Neural crest cell (in vitro differentiated cells): ENCODE results near the gene TADA2B. TPM values are rescaled to one million over a fixed set of nuclear protein-coding genes. Genes with fewer than 3 reads are reported as not detected.
A peak's percentile ranks its signal among the peaks of the same experiment; 100 is the strongest.

Experiments used
- DNase-seq: peaks from one replicate; pipeline ENCODE4 v3.0.0; 2021; ENCODE audit warnings: low read depth, mixed read lengths, low spot score
- H3K27ac Mint-ChIP-seq: one replicate; pipeline ENCODE4 v1.8.0; 2021; ENCODE audit warnings: mild to moderate bottlenecking, mixed read lengths; ENCODE audit not compliant: unreplicated experiment
- H3K27me3 Mint-ChIP-seq: 2 replicates; pipeline ENCODE4 v1.8.0; 2021; ENCODE audit warnings: low read depth, mild to moderate bottlenecking, mixed read lengths
- H3K36me3 Mint-ChIP-seq: 2 replicates; pipeline ENCODE4 v1.8.0; 2021; ENCODE audit warnings: low read depth, mild to moderate bottlenecking, mixed read lengths
- H3K4me1 Mint-ChIP-seq: 2 replicates; pipeline ENCODE4 v1.8.0; 2021; ENCODE audit warnings: mixed read lengths
- H3K4me3 Mint-ChIP-seq: one replicate; pipeline ENCODE4 v1.8.0; 2021; ENCODE audit warnings: mild to moderate bottlenecking, mixed read lengths
- H3K9me3 Mint-ChIP-seq: 2 replicates; pipeline ENCODE4 v1.8.0; 2021; ENCODE audit warnings: mixed read lengths
- CTCF ChIP-seq: fragments of 200-600 bp; sonication (generic); conservative IDR thresholded peaks from 2 replicates; pipeline ENCODE4 v1.5.0; 2021; ENCODE audit warnings: antibody characterized with exemption, mild to moderate bottlenecking
- long read RNA-seq: library from polyadenylated mRNA; unstranded; transcript quantifications from one replicate; pipeline ENCODE4 v2.0.0, GENCODE V29; 2020
- total RNA-seq: library from RNA; stranded (reverse); gene quantifications from 2 replicates; pipeline ENCODE4 v1.2.1, GENCODE V29; 2021

The TADA2B gene
- 18.6 and 19.2 TPM in 2 replicates for total RNA-seq
- long read RNA-seq, partial matches to known transcripts, result 0 of 3 reads
- long read RNA-seq, other reads (novel, unspliced or antisense), result 0 of 3 reads

GRCh38 chr4:7043284-7044136, at the start of gene TADA2B:
Gene TADA2B (plus strand): TSS chr4:7043372. CDS start chr4:7043580, 208 bp downstream.
- H3K9me3 Mint-ChIP-seq, result no peaks in the 10 kb centered on the region
- peak within 1 kb of the TSS; percentile 96 for H3K4me3 Mint-ChIP-seq
- TF ChIP-seq CTCF, result no peak
- H3K27me3 Mint-ChIP-seq, result no peaks in the 10 kb centered on the region
- peaks cover 34% of the 10 kb centered on the region for H3K4me1 Mint-ChIP-seq
- no peaks in the 10 kb centered on the region for H3K36me3 Mint-ChIP-seq
- H3K27ac Mint-ChIP-seq, result peak within 1 kb of the TSS; percentile 88
- no peak for DNase-seq

- no peak for DNase-seq
- no peak overlapping the region for H3K4me3 Mint-ChIP-seq
- H3K9me3 Mint-ChIP-seq, result no peaks in the 10 kb centered on the region
- H3K27me3 Mint-ChIP-seq, result no peaks in the 10 kb centered on the region
- no peak for TF ChIP-seq CTCF
- peaks cover 8% of the 10 kb centered on the region for H3K36me3 Mint-ChIP-seq
- H3K4me1 Mint-ChIP-seq, result peaks cover 13% of the 10 kb centered on the region
- no peak overlapping the region for H3K27ac Mint-ChIP-seq
These were observed 46.7 kb upstream of the TADA2B start for GRCh38 chr4:6996481-6996880.

- no peak for DNase-seq
- TF ChIP-seq CTCF, result no peak
- H3K27me3 Mint-ChIP-seq, result no peaks in the 10 kb centered on the region
- no peak overlapping the region for H3K4me3 Mint-ChIP-seq
- H3K9me3 Mint-ChIP-seq, result no peaks in the 10 kb centered on the region
- peak overlapping the region; percentile 46 for H3K27ac Mint-ChIP-seq
- peaks cover 6% of the 10 kb centered on the region for H3K4me1 Mint-ChIP-seq
- H3K36me3 Mint-ChIP-seq, result peaks cover 9% of the 10 kb centered on the region
These were observed 43.7 kb upstream of the TADA2B start for GRCh38 chr4:6999172-7000086.

- no peak overlapping the region for H3K27ac Mint-ChIP-seq
- H3K36me3 Mint-ChIP-seq, result peaks cover 12% of the 10 kb centered on the region
- H3K4me3 Mint-ChIP-seq, result no peak overlapping the region
- peaks cover 9% of the 10 kb centered on the region for H3K4me1 Mint-ChIP-seq
- no peaks in the 10 kb centered on the region for H3K27me3 Mint-ChIP-seq
- no peak for DNase-seq
- no peak for TF ChIP-seq CTCF
- no peaks in the 10 kb centered on the region for H3K9me3 Mint-ChIP-seq
These were observed 42.6 kb upstream of the TADA2B start for GRCh38 chr4:7000421-7001176.

- DNase-seq, result no peak
- Mint-ChIP-seq H3K9me3 (no peaks in the 10 kb centered on the region), H3K36me3 (peaks cover 12% of the 10 kb centered on the region), H3K27me3 (no peaks in the 10 kb centered on the region), H3K27ac (no peak overlapping the region), H3K4me1 (peaks cover 9% of the 10 kb centered on the region), H3K4me3 (no peak overlapping the region)
- no peak for TF ChIP-seq CTCF
These were observed 41.9 kb upstream of the TADA2B start for GRCh38 chr4:7001271-7001670.
